Psoas muscle (tissue), 8 donors: ENCODE measurements around the gene TMEM218. TPM values are rescaled to one million over a fixed set of nuclear protein-coding genes. Genes with fewer than 3 reads are reported as not detected.

Experiments used
- ATAC-seq, 4 donors: fragments of 200-7000 bp; cut with Tn5 transposase; one replicate each; pipeline ENCODE4 v1.9.1; 2020; ENCODE audit warnings: moderate library complexity in 3 of 4, mild to moderate bottlenecking in 2 of 4
- DNase-seq, 2 donors: peaks; one replicate each; pipeline ENCODE4 v3.0.0-alpha.2; 2020
- H3K27ac ChIP-seq: fragments of 200-600 bp; one replicate; pipeline ENCODE4 v1.8.0; 2022
- H3K27me3 ChIP-seq, 3 donors: fragments of 200-600 bp in 1 of 3; one replicate each; pipeline versions ENCODE4 v1.6.1 to v1.8.0; 2013 to 2022; ENCODE audit warnings: low read length in 2 of 3, mild to moderate bottlenecking in 2 of 3, moderate library complexity in 1 of 3; ENCODE audit not compliant: insufficient read depth in 3 of 3
- H3K36me3 ChIP-seq, 2 donors: fragments of 200-600 bp in 1 of 2; one replicate each; pipeline versions ENCODE4 v1.6.1 to v1.8.0; 2013 to 2022; ENCODE audit warnings: low read depth in 1 of 2, mild to moderate bottlenecking in 1 of 2, moderate library complexity in 1 of 2; ENCODE audit not compliant: insufficient read depth in 1 of 2
- H3K4me1 ChIP-seq: fragments of 200-600 bp; one replicate; pipeline ENCODE4 v1.8.0; 2022
- H3K4me3 ChIP-seq: fragments of 200-600 bp; one replicate; pipeline ENCODE4 v1.8.0; 2022; ENCODE audit warnings: mild to moderate bottlenecking
- H3K9me3 ChIP-seq: fragments of 200-600 bp; one replicate; pipeline ENCODE4 v1.8.0; 2022
- CTCF ChIP-seq: fragments of 200-600 bp; IDR thresholded peaks from one replicate; pipeline ENCODE4 v1.8.0; 2022; ENCODE audit warnings: antibody characterized with exemption
- WGBS, 3 donors: extraction: QIAGEN DNeasy Blood & Tissue Kit; methylation state at CpG; one replicate each; pipeline versions ENCODE4 v1.1.6 to v1.1.7; 2013; 5-methylcytosine and 5-hydroxymethylcytosine counted together
- intact Hi-C, 2 donors: fragments of 100-400 bp; cut with DNase I; formaldehyde crosslinking; loops; one replicate each; pipeline versions ENCODE4 v1.11.0 to v1.14.2; 2022
- polyA plus RNA-seq, 3 donors: library from polyadenylated mRNA; stranded (reverse); fragments of 200-250 nt; gene quantifications; one replicate each; pipeline ENCODE4 v1.2.3, GENCODE V29; 2013
- total RNA-seq, 4 donors: library from RNA; stranded (reverse); fragmentation: NEBNext Ultra II Directional in 2 of 4; extraction: Animal tissue kit (Norgen Biotek cat#: 25700) in 2 of 4; gene quantifications; one replicate each; pipeline versions ENCODE4 v1.2.1 to v1.2.4, GENCODE V29; 2021 to 2023
- donor health status: healthy with polysubstance abuse.
- donor health status: DM: no; HTN: no; CAD: no; lungs with moderate emphysema.
- donor health status: Bipolar disorder and iron deficiency.
- donor health status: healthy.
- donor health status: DM: yes; HTN: yes; CAD: no.
- donor health status: DM: no; HTN: no; CAD: no.
- donor health status: DM: no; HTN: no; CAD: no.
- donor health status: DM: yes; HTN: yes; CAD: no.

TMEM218 gene
- total and polyA plus RNA-seq, 7 donors, result 4.9 to 30.3 (median 12.1) TPM

DNA sequence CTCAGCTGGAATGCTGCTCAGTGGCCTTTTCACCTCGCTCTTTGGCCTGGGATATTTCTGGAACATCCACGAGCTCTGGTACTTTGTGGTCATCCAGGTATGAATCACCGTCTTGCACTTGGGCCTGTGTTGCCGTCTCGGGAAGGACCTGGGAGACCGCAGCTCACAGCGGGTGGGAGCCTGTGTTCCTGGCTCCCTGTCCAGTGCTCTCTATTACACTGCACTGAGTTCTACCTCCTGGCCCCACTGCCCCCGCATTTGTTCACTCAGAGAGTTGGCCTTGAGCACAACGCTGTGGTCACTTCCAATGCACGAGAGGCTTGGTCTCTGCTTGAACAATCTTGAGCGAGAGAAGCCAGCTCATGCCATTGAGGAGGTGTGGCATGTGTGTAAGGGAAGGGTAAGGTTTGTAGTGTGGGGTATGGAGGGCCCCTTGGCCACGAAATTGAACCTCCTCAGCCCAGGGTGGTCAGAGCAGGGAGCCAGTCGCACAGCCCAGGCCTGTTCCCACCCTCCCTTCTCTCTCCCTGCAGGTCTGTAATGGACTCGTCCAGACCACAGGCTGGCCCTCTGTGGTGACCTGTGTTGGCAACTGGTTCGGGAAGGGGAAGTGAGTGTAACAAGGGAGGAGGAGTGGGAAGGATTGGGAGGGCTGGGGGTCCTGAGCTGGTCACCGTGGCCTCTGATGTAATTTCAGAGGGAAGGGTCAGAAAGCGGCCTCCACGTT, 32.1 kb downstream of the TMEM218 start:
- Histone ChIP-seq H3K27ac (no peak overlapping the region), H3K36me3 (no peaks in the 10 kb centered on the region), H3K4me3 (no peak overlapping the region), H3K4me1 (no peaks in the 10 kb centered on the region), H3K9me3 (no peaks in the 10 kb centered on the region), H3K27me3 (peaks cover 0 to 9% (median 0%) of the 10 kb centered on the region in 3 donors)
- TF ChIP-seq CTCF, result no peak
- intact Hi-C loops, result no loop called here
- DNase-seq (no peak), ATAC-seq (no peak)
- 77 to 83% (median 82%) methylated on average over 18 of the region's 18 CpGs for WGBS, 3 donors

GRCh38 chr11:125078516-125079140, 32.8 kb downstream of the TMEM218 start:
- intact Hi-C loops, result no loop called here
- Histone ChIP-seq H3K4me3 (no peak overlapping the region), H3K4me1 (no peaks in the 10 kb centered on the region), H3K36me3 (no peaks in the 10 kb centered on the region), H3K27me3 (peaks cover 0 to 9% (median 0%) of the 10 kb centered on the region in 3 donors), H3K27ac (no peak overlapping the region), H3K9me3 (no peaks in the 10 kb centered on the region)
- 92 to 93% (median 92%) methylated on average over 14 of the region's 14 CpGs for WGBS, 3 donors
- no peak for ATAC-seq
- no peak for TF ChIP-seq CTCF
- no peak for DNase-seq

DNA sequence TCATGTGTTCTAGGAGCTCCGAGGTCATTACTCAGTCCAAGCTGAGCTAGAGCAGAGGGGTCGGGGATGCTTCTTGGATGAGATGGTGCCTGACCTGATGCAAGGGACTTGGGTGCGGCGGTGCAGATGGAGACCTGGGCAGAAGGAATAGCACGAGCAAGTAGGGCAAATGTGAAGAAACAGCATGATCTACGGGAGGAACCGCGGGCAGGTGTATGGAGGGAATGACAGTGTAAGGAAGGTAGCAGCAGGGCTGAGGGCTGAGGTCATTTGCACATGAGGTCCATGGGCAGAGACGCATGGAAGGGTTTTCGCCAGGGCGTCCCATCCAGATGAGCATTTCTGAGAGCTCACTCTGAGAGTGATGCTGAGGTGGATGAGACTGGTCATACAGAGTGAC, 33.4 kb downstream of the TMEM218 start:
- H3K4me1 ChIP-seq, result no peaks in the 10 kb centered on the region
- no peak overlapping the region for H3K4me3 ChIP-seq
- ATAC-seq (no peak), DNase-seq (no peak)
- 90 to 96% (median 95%) methylated on average over 11 of the region's 11 CpGs for WGBS, 3 donors
- intact Hi-C loops, result no loop called here
- H3K9me3 ChIP-seq, result no peaks in the 10 kb centered on the region
- H3K27ac ChIP-seq, result no peak overlapping the region
- H3K27me3 ChIP-seq, result peaks cover 0 to 9% (median 0%) of the 10 kb centered on the region in 3 donors
- H3K36me3 ChIP-seq, result no peaks in the 10 kb centered on the region
- no peak for TF ChIP-seq CTCF

DNA sequence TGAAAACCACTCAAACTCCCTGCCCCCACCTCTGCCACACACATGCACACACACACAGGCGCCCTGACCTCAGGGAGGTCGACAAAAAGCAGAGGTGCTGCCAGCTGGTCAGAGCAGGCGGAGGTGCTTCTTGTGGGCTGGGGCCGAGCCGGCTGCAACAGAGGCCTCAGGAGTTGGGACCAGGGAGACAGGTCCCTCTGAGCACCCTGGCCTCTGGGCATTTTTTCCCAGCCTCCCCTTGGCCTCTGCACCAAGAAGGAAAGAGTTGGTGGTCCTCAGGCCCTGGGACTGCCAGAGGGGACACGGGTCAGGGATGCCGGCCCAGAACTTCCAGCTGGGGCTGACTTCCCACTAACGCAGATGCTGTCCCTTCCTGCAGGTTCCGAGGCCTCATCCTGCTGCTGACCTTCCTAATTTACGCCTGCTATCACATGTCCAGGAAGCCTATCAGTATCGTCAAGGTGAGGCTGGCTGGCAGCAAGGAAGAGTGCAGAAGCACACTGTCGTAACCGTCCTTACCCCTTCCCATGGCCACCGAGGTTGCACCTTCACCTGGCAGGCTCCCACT, 35.0 kb downstream of the TMEM218 start:
- TF ChIP-seq CTCF, result no peak
- Histone ChIP-seq H3K4me1 (no peaks in the 10 kb centered on the region), H3K4me3 (no peak overlapping the region), H3K36me3 (no peaks in the 10 kb centered on the region), H3K27ac (no peak overlapping the region), H3K27me3 (peaks cover 0 to 2% (median 0%) of the 10 kb centered on the region in 3 donors), H3K9me3 (no peaks in the 10 kb centered on the region)
- ATAC-seq, result no peak
- intact Hi-C loops, result no loop called here
- DNase-seq, result no peak
- WGBS, 3 donors, result 78 to 80% (median 78%) methylated on average over 14 of the region's 14 CpGs
